Measurements from ENCODE around the gene THSD7A. TPM values are rescaled to one million over a fixed set of nuclear protein-coding genes. Genes with fewer than 3 reads are reported as not detected.

Gene THSD7A
- total RNA-seq, 1 experiment from 2014 or later = not detected

- no peak overlapping the region for H3K9ac ChIP-seq (ENCODE audit: low read length)
- peaks cover 5% of the 10 kb centered on the region for H3K4me1 ChIP-seq (ENCODE audit: low read length)
- DNase-seq = no peak
- H3K4me2 ChIP-seq (ENCODE audit: low read depth, low read length, poor library complexity, severe bottlenecking) = no peak overlapping the region
- H2AFZ ChIP-seq (ENCODE audit: low read length) = no peak overlapping the region; the same call in 1 of the 2 replicates
- no peaks in the 10 kb centered on the region for H3K79me2 ChIP-seq (ENCODE audit: low read length)
- no peak overlapping the region for H3K27ac ChIP-seq (ENCODE audit: low read length)
- no peak overlapping the region for H3K4me3 ChIP-seq (ENCODE audit: low read length)
- no peaks in the 10 kb centered on the region for H3K27me3 ChIP-seq (ENCODE audit: low read length)
- H3K9me2 ChIP-seq (replicated peaks; ENCODE audit: insufficient read depth, low read length) = no peaks in the 10 kb centered on the region
- H3K9me3 ChIP-seq (ENCODE audit: low read length) = no peaks in the 10 kb centered on the region
- no peaks in the 10 kb centered on the region for H3K36me3 ChIP-seq (ENCODE audit: insufficient read depth, low read length)
- H4K20me1 ChIP-seq (ENCODE audit: insufficient read depth, low read depth, low read length) = no peaks in the 10 kb centered on the region
These were observed 182.0 kb downstream of the THSD7A start for GRCh38 chr7:11650030-11650429.

DNA sequence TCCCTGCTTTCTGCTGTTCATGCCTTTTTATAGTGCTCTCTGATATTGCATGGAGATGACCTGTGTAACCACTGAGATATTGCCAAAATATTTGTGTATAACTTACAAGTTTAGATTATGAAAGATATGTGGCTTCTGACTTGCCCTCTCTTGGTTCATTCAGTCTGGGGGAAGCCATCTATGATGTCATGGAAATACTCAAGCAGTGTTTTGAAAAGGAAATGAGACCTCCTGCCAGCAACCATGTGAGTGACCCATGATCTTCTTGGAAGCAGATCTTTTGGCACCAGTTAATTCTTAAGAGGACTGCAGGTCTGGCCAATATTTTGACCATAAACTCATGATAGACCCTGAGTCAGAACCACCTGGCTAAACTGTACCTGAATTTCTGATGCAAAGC is 183.0 kb downstream of the THSD7A start:
- Histone ChIP-seq H3K4me1 (ENCODE audit: low read length) (peaks cover 5% of the 10 kb centered on the region), H3K9me2 (replicated peaks; ENCODE audit: insufficient read depth, low read length) (no peaks in the 10 kb centered on the region), H3K27me3 (ENCODE audit: low read length) (no peaks in the 10 kb centered on the region), H3K79me2 (ENCODE audit: low read length) (no peaks in the 10 kb centered on the region), H3K4me2 (ENCODE audit: low read depth, low read length, poor library complexity, severe bottlenecking) (no peak overlapping the region), H3K36me3 (ENCODE audit: insufficient read depth, low read length) (no peaks in the 10 kb centered on the region), H3K9ac (ENCODE audit: low read length) (no peak overlapping the region), H2AFZ (ENCODE audit: low read length) (no peak overlapping the region), H3K4me3 (ENCODE audit: low read length) (no peak overlapping the region), H4K20me1 (ENCODE audit: insufficient read depth, low read depth, low read length) (no peaks in the 10 kb centered on the region), H3K9me3 (ENCODE audit: low read length) (no peaks in the 10 kb centered on the region), H3K27ac (ENCODE audit: low read length) (no peak overlapping the region)
- no peak for DNase-seq

- no peak for DNase-seq
- no peaks in the 10 kb centered on the region for H4K20me1 ChIP-seq (ENCODE audit: insufficient read depth, low read depth, low read length)
- H3K36me3 ChIP-seq (ENCODE audit: insufficient read depth, low read length) = no peaks in the 10 kb centered on the region
- no peak overlapping the region for H2AFZ ChIP-seq (ENCODE audit: low read length)
- peaks cover 5% of the 10 kb centered on the region for H3K4me1 ChIP-seq (ENCODE audit: low read length)
- H3K4me2 ChIP-seq (ENCODE audit: low read depth, low read length, poor library complexity, severe bottlenecking) = no peak overlapping the region
- H3K9me3 ChIP-seq (ENCODE audit: low read length) = no peaks in the 10 kb centered on the region
- H3K9me2 ChIP-seq (replicated peaks; ENCODE audit: insufficient read depth, low read length) = no peaks in the 10 kb centered on the region
- H3K9ac ChIP-seq (ENCODE audit: low read length) = no peak overlapping the region
- no peaks in the 10 kb centered on the region for H3K79me2 ChIP-seq (ENCODE audit: low read length)
- H3K27ac ChIP-seq (ENCODE audit: low read length) = no peak overlapping the region
- H3K27me3 ChIP-seq (ENCODE audit: low read length) = no peaks in the 10 kb centered on the region
- no peak overlapping the region for H3K4me3 ChIP-seq (ENCODE audit: low read length)
These were observed 183.9 kb downstream of the THSD7A start for GRCh38 chr7:11648101-11648500.

- no peak for DNase-seq
- Histone ChIP-seq H4K20me1 (ENCODE audit: insufficient read depth, low read depth, low read length) (no peaks in the 10 kb centered on the region), H3K9me3 (ENCODE audit: low read length) (no peaks in the 10 kb centered on the region), H3K9me2 (replicated peaks; ENCODE audit: insufficient read depth, low read length) (no peaks in the 10 kb centered on the region), H3K27ac (ENCODE audit: low read length) (no peak overlapping the region), H2AFZ (ENCODE audit: low read length) (no peak overlapping the region), H3K9ac (ENCODE audit: low read length) (no peak overlapping the region), H3K79me2 (ENCODE audit: low read length) (no peaks in the 10 kb centered on the region), H3K36me3 (ENCODE audit: insufficient read depth, low read length) (no peaks in the 10 kb centered on the region), H3K4me2 (ENCODE audit: low read depth, low read length, poor library complexity, severe bottlenecking) (no peak overlapping the region), H3K4me3 (ENCODE audit: low read length) (no peak overlapping the region), H3K27me3 (ENCODE audit: low read length) (no peaks in the 10 kb centered on the region), H3K4me1 (ENCODE audit: low read length) (no peaks in the 10 kb centered on the region)
These were observed 189.2 kb downstream of the THSD7A start for GRCh38 chr7:11642841-11643240.

DNA sequence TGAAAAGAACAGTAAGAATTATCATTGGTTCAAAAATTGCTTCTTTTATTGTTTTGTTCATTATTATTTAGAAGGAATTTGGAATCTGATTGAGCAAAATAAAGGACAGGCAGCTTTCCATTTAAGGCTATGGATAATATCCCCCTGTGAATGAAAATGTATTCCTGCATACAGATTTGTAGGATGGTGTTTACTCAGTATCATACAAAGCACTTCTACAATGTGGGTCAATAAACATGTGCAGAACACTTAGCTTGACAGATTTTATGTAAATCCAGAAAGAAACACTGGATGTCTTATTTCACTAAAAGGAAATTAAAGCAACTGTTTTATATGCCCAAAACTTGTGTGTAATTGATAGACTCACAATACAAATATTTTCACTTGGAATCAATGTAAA is 189.7 kb downstream of the THSD7A start:
- H2AFZ ChIP-seq (ENCODE audit: low read length) = no peak overlapping the region
- no peak overlapping the region for H3K4me3 ChIP-seq (ENCODE audit: low read length)
- no peaks in the 10 kb centered on the region for H3K36me3 ChIP-seq (ENCODE audit: insufficient read depth, low read length)
- no peaks in the 10 kb centered on the region for H3K27me3 ChIP-seq (ENCODE audit: low read length)
- H3K9ac ChIP-seq (ENCODE audit: low read length) = no peak overlapping the region
- no peak for DNase-seq
- no peaks in the 10 kb centered on the region for H3K9me3 ChIP-seq (ENCODE audit: low read length)
- H3K4me1 ChIP-seq (ENCODE audit: low read length) = no peaks in the 10 kb centered on the region
- no peak overlapping the region for H3K4me2 ChIP-seq (ENCODE audit: low read depth, low read length, poor library complexity, severe bottlenecking)
- H4K20me1 ChIP-seq (ENCODE audit: insufficient read depth, low read depth, low read length) = no peaks in the 10 kb centered on the region
- no peak overlapping the region for H3K27ac ChIP-seq (ENCODE audit: low read length)
- no peaks in the 10 kb centered on the region for H3K9me2 ChIP-seq (replicated peaks; ENCODE audit: insufficient read depth, low read length)
- H3K79me2 ChIP-seq (ENCODE audit: low read length) = no peaks in the 10 kb centered on the region

GRCh38 chr7:11638011-11638774 is 193.8 kb downstream of the THSD7A start:
- Histone ChIP-seq H3K27me3 (ENCODE audit: low read length) (no peaks in the 10 kb centered on the region), H3K36me3 (ENCODE audit: insufficient read depth, low read length) (no peaks in the 10 kb centered on the region), H3K9me2 (replicated peaks; ENCODE audit: insufficient read depth, low read length) (no peaks in the 10 kb centered on the region), H3K27ac (ENCODE audit: low read length) (no peak overlapping the region), H3K9me3 (ENCODE audit: low read length) (no peaks in the 10 kb centered on the region), H2AFZ (ENCODE audit: low read length) (no peak overlapping the region), H3K4me1 (ENCODE audit: low read length) (peaks cover 3% of the 10 kb centered on the region; the same call in 1 of the 2 replicates), H3K4me3 (ENCODE audit: low read length) (no peak overlapping the region), H3K79me2 (ENCODE audit: low read length) (no peaks in the 10 kb centered on the region), H3K9ac (ENCODE audit: low read length) (no peak overlapping the region), H4K20me1 (ENCODE audit: insufficient read depth, low read depth, low read length) (no peaks in the 10 kb centered on the region), H3K4me2 (ENCODE audit: low read depth, low read length, poor library complexity, severe bottlenecking) (no peak overlapping the region)
- DNase-seq = no peak

DNA sequence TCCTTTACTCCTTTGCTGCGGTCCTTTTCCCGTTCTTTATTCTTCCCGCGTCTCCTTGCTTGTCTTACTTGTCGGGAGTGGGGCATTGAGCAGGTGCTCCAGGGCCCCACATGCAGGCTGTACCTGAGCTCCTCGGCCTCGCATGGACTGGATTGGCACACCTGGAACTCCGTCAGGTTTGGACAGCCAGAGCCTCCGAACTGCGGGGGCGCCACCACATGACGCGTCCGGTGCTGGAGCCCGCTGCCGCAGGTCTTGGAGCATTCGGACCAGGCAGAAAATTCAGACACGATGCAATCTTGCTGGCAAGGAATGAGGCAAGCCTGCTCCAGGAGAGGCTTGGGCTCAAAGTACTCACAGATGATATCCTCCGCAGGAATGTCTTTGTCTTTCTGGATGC is 195.7 kb downstream of the THSD7A start:
- Histone ChIP-seq H3K4me2 (ENCODE audit: low read depth, low read length, poor library complexity, severe bottlenecking) (no peak overlapping the region), H3K9me2 (replicated peaks; ENCODE audit: insufficient read depth, low read length) (no peaks in the 10 kb centered on the region), H2AFZ (ENCODE audit: low read length) (no peak overlapping the region), H4K20me1 (ENCODE audit: insufficient read depth, low read depth, low read length) (no peaks in the 10 kb centered on the region), H3K4me3 (ENCODE audit: low read length) (no peak overlapping the region), H3K27me3 (ENCODE audit: low read length) (no peaks in the 10 kb centered on the region), H3K9ac (ENCODE audit: low read length) (no peak overlapping the region), H3K9me3 (ENCODE audit: low read length) (no peaks in the 10 kb centered on the region), H3K79me2 (ENCODE audit: low read length) (no peaks in the 10 kb centered on the region), H3K27ac (ENCODE audit: low read length) (no peak overlapping the region), H3K4me1 (ENCODE audit: low read length) (peaks cover 3% of the 10 kb centered on the region; the same call in 1 of the 2 replicates), H3K36me3 (ENCODE audit: insufficient read depth, low read length) (no peaks in the 10 kb centered on the region)
- DNase-seq = no peak

- peaks cover 3% of the 10 kb centered on the region; the same call in 1 of the 2 replicates for H3K4me1 ChIP-seq (ENCODE audit: low read length)
These were observed 198.7 kb downstream of the THSD7A start for GRCh38 chr7:11633310-11633709.

More at GRCh38 chr7:11633310-11633709, 198.7 kb downstream of the THSD7A start:
- H3K9ac ChIP-seq (ENCODE audit: low read length) = no peak overlapping the region
- no peaks in the 10 kb centered on the region for H3K27me3 ChIP-seq (ENCODE audit: low read length)
- no peaks in the 10 kb centered on the region for H4K20me1 ChIP-seq (ENCODE audit: insufficient read depth, low read depth, low read length)
- no peak overlapping the region for H3K4me3 ChIP-seq (ENCODE audit: low read length)
- no peaks in the 10 kb centered on the region for H3K9me3 ChIP-seq (ENCODE audit: low read length)
- H3K9me2 ChIP-seq (replicated peaks; ENCODE audit: insufficient read depth, low read length) = no peaks in the 10 kb centered on the region
- no peaks in the 10 kb centered on the region for H3K36me3 ChIP-seq (ENCODE audit: insufficient read depth, low read length)
- H2AFZ ChIP-seq (ENCODE audit: low read length) = no peak overlapping the region
- no peaks in the 10 kb centered on the region for H3K79me2 ChIP-seq (ENCODE audit: low read length)
- no peak overlapping the region for H3K27ac ChIP-seq (ENCODE audit: low read length)
- no peak for DNase-seq
- H3K4me2 ChIP-seq (ENCODE audit: low read depth, low read length, poor library complexity, severe bottlenecking) = no peak overlapping the region
